ENCODE results near the gene SPAM1. TPM values are rescaled to one million over a fixed set of nuclear protein-coding genes. Genes with fewer than 3 reads are reported as not detected.

SPAM1 gene
- polyA plus RNA-seq, 2 of the 4 experiments (the other 2 are of a cell fraction) = not detected

GRCh38 chr7:123972045-123972444, 47.0 kb downstream of the SPAM1 start:
- no peak overlapping the region for H3K4me3 ChIP-seq
- TF ChIP-seq NFE2L2 (conservative IDR thresholded peaks at IDR 0.05; ENCODE audit: low read length) = no peak
- no peak for TF ChIP-seq JUNB (IDR thresholded peaks at IDR 0.05)
- TF ChIP-seq GATA3 (IDR thresholded peaks at IDR 0.05; ENCODE audit: borderline replicate concordance) = no peak
- no peak for TF ChIP-seq RNF2 (IDR thresholded peaks at IDR 0.05; ENCODE audit: borderline replicate concordance, low read depth)
- no peak for TF ChIP-seq CHD4 (IDR thresholded peaks at IDR 0.05; ENCODE audit: borderline replicate concordance)
- no peak for TF ChIP-seq CBX2 (IDR thresholded peaks at IDR 0.05; ENCODE audit: borderline replicate concordance, low read depth)
- TF ChIP-seq ESRRA (IDR thresholded peaks at IDR 0.05; ENCODE audit: borderline replicate concordance, low read length) = no peak
- no peak for TF ChIP-seq POLR2AphosphoS2 (conservative IDR thresholded peaks at IDR 0.05; ENCODE audit: low read length)
- no peak for TF ChIP-seq TFCP2L1 (CRISPR knock-in tag; IDR thresholded peaks at IDR 0.05)
- TF ChIP-seq, protein P1, sequence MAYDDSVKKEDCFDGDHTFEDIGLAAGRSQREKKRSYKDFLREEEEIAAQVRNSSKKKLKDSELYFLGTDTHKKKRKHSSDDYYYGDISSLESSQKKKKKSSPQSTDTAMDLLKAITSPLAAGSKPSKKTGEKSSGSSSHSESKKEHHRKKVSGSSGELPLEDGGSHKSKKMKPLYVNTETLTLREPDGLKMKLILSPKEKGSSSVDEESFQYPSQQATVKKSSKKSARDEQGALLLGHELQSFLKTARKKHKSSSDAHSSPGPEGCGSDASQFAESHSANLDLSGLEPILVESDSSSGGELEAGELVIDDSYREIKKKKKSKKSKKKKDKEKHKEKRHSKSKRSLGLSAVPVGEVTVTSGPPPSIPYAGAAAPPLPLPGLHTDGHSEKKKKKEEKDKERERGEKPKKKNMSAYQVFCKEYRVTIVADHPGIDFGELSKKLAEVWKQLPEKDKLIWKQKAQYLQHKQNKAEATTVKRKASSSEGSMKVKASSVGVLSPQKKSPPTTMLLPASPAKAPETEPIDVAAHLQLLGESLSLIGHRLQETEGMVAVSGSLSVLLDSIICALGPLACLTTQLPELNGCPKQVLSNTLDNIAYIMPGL (CRISPR knock-in tag; IDR thresholded peaks at IDR 0.05; ENCODE audit: borderline replicate concordance) = no peak
- CTCF ChIA-PET = no interaction called here
- 0% methylated on average over 1 of the region's 1 CpG for WGBS (ENCODE audit: missing lambda C conversion rate)
- no peak overlapping the region for H3K4me2 ChIP-seq
- H3K4me1 ChIP-seq = no peaks in the 10 kb centered on the region
- H3K27ac ChIP-seq = no peak overlapping the region
- POLR2A ChIA-PET = no interaction called here
- no peaks in the 10 kb centered on the region for H3K9me3 ChIP-seq
- no peak for FAIRE-seq
- ATAC-seq = no peak
- no peak for DNase-seq (ENCODE audit: low read depth in 1 of 2, low spot score in 1 of 2)

DNA sequence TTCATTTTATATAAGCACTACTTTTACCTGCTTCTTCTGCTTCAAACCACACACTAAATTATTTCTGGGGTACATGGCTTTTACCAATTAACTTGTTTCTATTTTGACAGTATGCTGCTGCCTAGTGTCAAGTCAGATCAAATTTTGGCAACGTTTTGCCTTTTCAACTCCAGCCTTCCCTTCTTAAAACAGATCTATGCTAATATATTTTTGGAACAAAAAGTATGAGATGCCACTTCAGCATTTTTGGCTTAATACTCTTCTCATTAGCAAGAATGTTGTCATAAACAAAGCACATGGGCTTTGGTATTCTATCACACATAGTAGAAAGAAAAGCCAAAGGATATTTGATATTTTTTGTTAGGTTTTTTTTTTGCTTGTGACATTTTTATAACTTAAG, 47.8 kb downstream of the SPAM1 start:
- ChIA-PET POLR2A (no interaction called here), CTCF (no interaction called here)
- Histone ChIP-seq H3K4me2 (no peak overlapping the region), H3K4me3 (no peak overlapping the region), H3K9me3 (no peaks in the 10 kb centered on the region), H3K27ac (no peak overlapping the region), H3K4me1 (no peaks in the 10 kb centered on the region)
- no peak for FAIRE-seq
- TF ChIP-seq ZNF302 (CRISPR knock-in tag; IDR thresholded peaks at IDR 0.05) (no peak), RAD21 (conservative IDR thresholded peaks at IDR 0.05 in 1 of 2, IDR thresholded peaks at IDR 0.05 in 1 of 2) (no peak), JUN (IDR thresholded peaks at IDR 0.05) (no peak), HOXA7 (CRISPR knock-in tag; IDR thresholded peaks at IDR 0.05) (no peak), BCL3 (IDR thresholded peaks at IDR 0.05) (no peak), MAFK (IDR thresholded peaks at IDR 0.05; ENCODE audit: partially characterized antibody) (peak; percentile 14), ESRRA (IDR thresholded peaks at IDR 0.05; ENCODE audit: borderline replicate concordance, low read length) (no peak)
- WGBS (ENCODE audit: missing lambda C conversion rate) = 0% methylated on average over 1 of the region's 1 CpG
- no peak for DNase-seq (ENCODE audit: low read depth in 1 of 2, low spot score in 1 of 2)
- ATAC-seq = no peak

DNA sequence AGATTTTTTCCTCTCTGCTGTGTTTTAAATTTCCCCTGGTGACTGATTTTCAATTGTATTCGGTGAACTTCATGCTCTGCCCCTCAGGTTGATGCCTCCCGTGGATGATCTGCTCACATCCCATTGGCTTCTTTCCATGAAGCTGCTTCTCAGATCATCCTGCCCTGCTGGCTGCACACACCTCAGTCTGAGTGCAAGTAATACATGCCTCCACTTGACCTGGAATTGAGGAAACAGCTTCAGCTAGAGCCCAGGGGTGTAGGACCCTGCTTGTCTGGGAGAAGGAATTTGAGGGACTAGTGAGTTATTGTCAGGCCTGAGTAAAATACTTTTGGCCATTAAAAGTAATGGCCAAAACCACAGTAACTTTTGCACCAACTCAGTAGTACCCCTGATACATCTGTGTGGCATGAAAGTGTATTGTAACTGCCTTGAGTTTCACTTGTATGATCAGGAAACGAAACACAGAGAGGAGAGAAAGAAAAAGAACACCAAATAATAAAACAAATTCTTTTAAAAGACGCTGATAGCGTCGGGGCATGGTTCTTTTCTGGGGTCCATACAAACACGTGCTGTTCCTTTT, 49.4 kb downstream of the SPAM1 start:
- Histone ChIP-seq H3K9me3 (no peaks in the 10 kb centered on the region), H3K4me2 (no peak overlapping the region), H3K4me1 (no peaks in the 10 kb centered on the region), H3K4me3 (no peak overlapping the region), H3K27ac (no peak overlapping the region)
- no peak for FAIRE-seq
- ATAC-seq = no peak
- ChIA-PET CTCF (no interaction called here), POLR2A (no interaction called here)
- no peak for DNase-seq (ENCODE audit: low read depth in 1 of 2, low spot score in 1 of 2)
- WGBS (ENCODE audit: missing lambda C conversion rate) = 2% methylated on average over 7 of the region's 7 CpGs
- no peak for TF ChIP-seq CEBPB (IDR thresholded peaks at IDR 0.05)
- no peak for TF ChIP-seq ATOH8 (CRISPR knock-in tag; IDR thresholded peaks at IDR 0.05; ENCODE audit: low read depth)
- no peak for TF ChIP-seq TFCP2L1 (CRISPR knock-in tag; IDR thresholded peaks at IDR 0.05)
- TF ChIP-seq, protein P2, sequence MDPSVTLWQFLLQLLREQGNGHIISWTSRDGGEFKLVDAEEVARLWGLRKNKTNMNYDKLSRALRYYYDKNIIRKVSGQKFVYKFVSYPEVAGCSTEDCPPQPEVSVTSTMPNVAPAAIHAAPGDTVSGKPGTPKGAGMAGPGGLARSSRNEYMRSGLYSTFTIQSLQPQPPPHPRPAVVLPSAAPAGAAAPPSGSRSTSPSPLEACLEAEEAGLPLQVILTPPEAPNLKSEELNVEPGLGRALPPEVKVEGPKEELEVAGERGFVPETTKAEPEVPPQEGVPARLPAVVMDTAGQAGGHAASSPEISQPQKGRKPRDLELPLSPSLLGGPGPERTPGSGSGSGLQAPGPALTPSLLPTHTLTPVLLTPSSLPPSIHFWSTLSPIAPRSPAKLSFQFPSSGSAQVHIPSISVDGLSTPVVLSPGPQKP (IDR thresholded peaks at IDR 0.05; ENCODE audit: low read depth, low read length) = no peak
- no peak for TF ChIP-seq NPAS2 (CRISPR knock-in tag; IDR thresholded peaks at IDR 0.05; ENCODE audit: borderline replicate concordance)
- TF ChIP-seq, protein P3, sequence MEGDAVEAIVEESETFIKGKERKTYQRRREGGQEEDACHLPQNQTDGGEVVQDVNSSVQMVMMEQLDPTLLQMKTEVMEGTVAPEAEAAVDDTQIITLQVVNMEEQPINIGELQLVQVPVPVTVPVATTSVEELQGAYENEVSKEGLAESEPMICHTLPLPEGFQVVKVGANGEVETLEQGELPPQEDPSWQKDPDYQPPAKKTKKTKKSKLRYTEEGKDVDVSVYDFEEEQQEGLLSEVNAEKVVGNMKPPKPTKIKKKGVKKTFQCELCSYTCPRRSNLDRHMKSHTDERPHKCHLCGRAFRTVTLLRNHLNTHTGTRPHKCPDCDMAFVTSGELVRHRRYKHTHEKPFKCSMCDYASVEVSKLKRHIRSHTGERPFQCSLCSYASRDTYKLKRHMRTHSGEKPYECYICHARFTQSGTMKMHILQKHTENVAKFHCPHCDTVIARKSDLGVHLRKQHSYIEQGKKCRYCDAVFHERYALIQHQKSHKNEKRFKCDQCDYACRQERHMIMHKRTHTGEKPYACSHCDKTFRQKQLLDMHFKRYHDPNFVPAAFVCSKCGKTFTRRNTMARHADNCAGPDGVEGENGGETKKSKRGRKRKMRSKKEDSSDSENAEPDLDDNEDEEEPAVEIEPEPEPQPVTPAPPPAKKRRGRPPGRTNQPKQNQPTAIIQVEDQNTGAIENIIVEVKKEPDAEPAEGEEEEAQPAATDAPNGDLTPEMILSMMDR (IDR thresholded peaks at IDR 0.05) = no peak
- TF ChIP-seq KDM1A (IDR thresholded peaks at IDR 0.05; ENCODE audit: low read depth) = no peak
- TF ChIP-seq RNF2 (IDR thresholded peaks at IDR 0.05; ENCODE audit: borderline replicate concordance, low read depth) = no peak
- no peak for TF ChIP-seq JUN (IDR thresholded peaks at IDR 0.05)
- TF ChIP-seq ESRRA (IDR thresholded peaks at IDR 0.05; ENCODE audit: borderline replicate concordance, low read length) = no peak

Data from A549 (cell line).